Activated T-cell treated with anti-CD3 and anti-CD28 coated beads for 48 hours (primary cell): ENCODE results near the gene IMPDH2.

Experiments
- DNase-seq: peaks from one replicate; pipeline ENCODE4 v3.0.0-alpha.2; 2020; ENCODE audit warnings: low read depth

The IMPDH2 gene

GRCh38 chr3:49005998-49006397, 23.2 kb downstream of the IMPDH2 start:
- no peak for DNase-seq

- DNase-seq = no peak
Observed at GRCh38 chr3:49005303-49005680, 23.9 kb downstream of the IMPDH2 start.

GRCh38 chr3:49004352-49005302, 24.6 kb downstream of the IMPDH2 start:
- DNase-seq = no peak

- no peak for DNase-seq
Observed at GRCh38 chr3:49001155-49001554, 28.0 kb downstream of the IMPDH2 start.

DNA sequence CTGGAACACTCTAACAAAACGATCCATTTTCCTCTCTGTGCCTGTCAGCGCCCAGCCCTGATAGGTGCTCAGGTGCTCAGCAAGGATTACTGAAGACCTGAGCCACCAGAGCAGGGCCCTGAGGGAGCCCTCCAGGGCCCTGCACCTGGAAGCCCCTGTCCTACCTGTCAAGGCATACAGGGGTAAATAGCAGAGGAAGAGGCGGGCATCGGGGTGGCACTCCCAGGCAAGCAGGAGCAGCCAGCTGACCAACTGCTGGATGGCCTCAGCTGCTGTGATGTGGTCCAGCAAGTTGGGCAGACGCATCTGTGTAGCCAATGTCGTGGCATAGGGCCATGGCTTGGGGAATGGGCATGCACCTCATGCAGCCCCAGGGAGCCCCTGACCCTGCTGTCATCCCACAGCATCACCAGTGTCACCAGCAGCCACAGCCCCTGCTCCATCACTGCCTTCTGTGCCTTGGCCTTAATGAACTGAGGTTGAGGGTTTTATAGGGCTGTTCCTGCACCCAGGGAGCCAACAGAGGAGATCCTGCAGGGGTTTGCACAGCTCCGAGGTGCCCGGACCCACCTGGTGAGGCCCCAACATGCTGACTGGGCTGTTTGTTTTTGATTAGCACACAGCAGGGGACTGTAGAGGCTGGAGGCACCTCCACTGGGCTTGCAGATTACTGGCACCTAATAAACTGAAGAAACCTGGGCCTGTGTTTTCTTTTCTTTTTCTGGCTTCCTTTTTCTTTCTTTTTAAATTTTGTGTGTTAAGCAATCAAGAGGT, 29.9 kb downstream of the IMPDH2 start:
- no peak for DNase-seq

DNA sequence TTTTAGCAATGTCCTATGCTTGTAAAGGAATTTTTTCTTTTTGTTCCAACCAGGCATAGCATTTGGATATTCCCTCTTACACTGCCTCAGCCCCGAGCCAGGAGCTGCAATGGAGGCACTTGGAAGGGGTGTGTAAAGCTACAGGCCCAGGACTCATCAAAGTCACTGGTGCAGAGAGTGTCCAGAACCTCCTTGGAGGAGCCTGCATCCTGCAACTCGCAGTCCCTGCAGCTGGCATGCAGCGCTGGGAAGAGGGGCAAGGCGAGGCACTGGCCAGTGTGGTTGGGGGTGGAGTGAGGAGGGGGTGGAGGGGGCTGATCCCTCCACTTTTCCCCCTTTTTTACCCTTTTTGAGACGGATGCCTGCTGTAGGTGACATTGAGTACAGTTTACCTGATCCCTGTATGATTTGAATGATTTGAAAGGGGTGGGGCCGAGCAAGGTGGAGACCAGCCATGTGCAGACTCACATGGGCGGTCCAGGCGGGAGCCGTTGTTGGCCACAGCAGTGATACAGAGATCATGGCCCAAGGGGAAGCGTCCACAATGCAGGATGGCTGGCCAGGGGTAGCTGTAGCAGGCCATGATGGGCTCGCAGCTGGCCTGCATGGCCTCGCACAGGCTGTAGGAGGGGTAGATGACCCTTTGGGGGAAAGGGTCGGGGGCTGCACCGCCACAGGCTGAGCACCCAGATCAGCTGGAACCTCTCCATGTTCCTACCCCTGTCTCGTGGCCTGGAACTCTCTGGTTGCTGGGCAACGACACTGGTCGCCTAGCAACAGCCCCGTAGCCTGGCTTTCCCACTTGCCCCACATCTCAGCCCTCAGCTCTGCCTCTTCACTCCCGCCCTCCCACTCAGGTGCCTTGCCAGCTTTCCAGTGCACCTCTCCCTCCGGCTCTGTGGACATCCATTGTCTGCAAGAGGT, 31.2 kb downstream of the IMPDH2 start:
- no peak for DNase-seq

GRCh38 chr3:48997102-48997635, 32.0 kb downstream of the IMPDH2 start:
- DNase-seq = no peak

DNA sequence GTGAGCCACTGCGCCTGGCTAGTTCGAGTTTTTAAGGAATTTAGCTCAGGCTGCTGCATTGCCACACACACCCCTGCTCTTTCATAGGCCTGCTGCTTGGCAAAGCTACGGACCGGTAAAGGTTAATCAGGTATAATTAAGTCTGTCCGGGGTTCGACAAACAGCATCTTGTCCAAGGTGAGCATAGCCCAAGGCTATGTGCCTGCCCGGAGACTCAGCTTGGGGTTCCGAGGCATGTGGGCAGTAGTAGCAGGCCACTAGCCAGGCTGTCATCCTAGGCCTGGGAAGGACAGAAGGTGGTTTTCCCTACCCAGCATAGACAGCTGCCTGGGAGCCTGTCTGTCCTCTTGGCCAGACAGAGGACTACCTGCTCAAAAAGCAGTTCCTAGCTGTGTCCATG, 32.6 kb downstream of the IMPDH2 start:
- no peak for DNase-seq

DNA sequence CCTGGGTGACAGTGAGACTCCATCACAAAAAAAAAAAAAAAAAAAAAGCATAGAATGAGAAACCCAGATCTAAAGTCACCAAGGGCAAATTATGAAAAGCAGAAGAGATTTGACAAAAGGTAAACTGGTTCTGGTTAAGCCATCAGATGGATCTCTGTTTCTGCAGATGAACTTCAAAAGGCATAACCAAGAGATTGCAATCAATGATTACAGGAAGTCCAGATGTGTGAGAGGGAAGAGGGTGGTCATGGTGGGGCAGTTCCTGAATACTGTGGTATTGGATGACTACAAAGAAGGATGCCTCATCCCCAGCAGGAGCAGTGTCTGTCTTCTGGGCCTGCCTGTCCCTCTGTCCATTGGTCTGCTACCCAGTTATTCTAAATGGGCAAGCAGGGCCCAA, 35.4 kb downstream of the IMPDH2 start:
- DNase-seq = no peak

DNA sequence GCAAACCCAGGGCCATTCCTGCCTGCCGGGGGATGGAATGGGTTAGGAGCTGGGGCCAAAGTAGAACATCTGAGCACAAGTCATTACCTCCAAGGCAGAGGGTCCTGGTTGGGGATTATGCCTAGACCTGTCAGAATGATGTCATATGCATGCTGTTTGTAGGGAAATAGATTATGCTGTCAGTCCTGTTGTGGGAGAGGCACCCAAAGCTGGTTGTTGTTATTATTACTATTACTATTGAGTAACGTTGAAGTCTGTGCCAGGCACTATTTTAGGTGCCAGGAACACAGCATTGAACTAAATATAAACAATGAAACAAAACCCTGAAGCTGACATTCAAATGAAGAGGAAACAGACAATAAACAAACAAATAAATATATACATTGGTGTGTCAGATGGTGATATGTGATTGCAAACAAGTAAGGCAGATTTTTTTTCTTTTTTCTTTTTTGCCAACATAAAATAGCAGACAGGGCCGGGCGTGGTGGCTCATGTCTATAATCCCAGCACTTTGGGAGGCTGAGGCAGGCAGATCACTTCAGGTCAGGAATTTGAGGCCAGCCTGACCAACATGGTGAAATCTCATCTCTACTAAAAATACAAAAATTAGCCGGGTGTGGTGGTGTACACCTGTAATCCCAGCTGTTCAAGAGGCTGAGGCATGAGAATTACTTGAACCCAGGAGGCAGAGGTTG, 37.2 kb downstream of the IMPDH2 start:
- no peak for DNase-seq

DNA sequence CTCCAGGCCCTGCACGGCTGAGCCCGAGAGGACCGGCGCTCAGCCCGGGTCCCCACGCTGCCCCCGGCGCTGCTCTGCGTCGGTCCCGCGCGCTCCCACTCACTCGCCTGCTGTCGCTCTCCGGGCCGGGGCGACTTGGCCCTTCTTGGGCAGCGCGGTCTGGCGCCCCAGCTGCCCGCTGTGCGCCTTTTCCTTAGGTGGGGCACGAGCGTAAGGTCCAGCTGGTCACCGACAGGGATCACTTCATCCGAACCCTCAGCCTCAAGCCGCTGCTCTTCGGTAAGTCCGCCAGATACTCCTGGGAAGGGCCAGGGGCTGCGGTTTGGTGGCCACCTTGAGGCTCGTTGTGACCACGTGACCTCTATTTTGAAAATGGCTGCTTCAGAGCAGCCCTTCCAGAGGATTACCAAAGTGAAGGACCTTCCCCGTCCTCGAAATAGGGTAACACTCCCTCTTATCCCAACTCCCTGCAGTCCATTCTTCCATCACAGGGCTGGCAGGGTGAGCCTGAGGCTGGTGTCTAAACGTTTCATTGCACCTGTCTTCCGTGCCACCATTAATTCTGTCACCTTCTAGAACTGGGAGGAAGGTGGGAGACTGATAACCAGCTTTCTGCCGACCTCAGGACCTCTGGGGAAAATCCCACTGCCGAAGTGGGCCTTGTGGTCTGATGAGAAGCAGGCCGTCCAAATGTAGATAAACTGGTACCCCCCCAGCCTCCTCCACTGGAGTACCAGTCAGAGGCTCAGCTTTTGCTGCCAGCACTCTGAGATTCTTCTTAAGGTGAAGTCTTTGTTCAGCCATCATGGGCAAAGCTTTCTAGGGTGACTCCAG, 38.3 kb downstream of the IMPDH2 start:
- peak; percentile 26 for DNase-seq

GRCh38 chr3:48989796-48990635, 39.2 kb downstream of the IMPDH2 start, which contains the start of gene P4HTM:
TSS of gene P4HTM (plus strand) at chr3:48990241. CDS start at chr3:48990257, 16 bp downstream.
- peak; percentile 80 for DNase-seq

GRCh38 chr3:48989126-48989795, 39.9 kb downstream of the IMPDH2 start:
- DNase-seq = no peak

- no peak for DNase-seq
Observed at GRCh38 chr3:48985831-48986376, 43.3 kb downstream of the IMPDH2 start.

DNA sequence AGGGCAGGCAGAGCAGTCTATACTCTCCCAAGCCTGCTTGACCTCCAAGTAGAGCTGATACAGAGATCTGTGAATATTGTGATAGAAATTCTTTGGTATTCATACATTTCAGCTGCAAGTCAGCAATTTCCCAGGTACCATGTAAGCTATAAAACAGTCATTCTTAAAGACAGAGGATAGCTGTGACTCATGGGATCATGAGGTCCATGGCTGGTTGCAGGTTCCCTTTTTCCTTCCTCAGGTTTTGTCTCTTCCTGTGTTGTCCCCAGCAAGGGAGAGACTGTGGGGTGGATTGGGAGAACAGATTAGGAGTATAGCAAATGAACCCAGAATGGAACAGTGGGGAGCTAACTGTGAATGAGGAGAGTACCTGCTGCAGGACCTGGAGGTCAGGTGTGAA, 44.5 kb downstream of the IMPDH2 start:
- DNase-seq = no peak

DNA sequence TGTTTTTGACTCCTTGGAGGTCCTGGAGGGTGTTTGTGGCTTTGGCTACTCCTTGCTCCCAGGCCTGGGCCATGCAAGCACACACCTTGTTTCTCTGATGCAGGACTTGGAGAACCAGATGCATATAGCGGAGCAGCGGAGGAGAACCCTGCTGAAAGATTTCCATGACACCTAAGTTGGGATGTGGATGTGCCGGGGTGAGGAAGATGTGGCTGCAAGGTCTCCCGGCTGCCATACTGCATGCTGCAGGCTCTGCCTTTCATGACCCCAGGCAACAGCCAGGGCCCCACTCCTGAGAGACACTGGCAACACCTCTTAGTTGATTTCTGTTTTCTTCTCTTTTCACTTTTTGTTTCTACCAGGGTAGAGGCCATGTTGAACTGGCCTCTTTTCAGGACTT, 46.1 kb downstream of the IMPDH2 start:
- no peak for DNase-seq

DNA sequence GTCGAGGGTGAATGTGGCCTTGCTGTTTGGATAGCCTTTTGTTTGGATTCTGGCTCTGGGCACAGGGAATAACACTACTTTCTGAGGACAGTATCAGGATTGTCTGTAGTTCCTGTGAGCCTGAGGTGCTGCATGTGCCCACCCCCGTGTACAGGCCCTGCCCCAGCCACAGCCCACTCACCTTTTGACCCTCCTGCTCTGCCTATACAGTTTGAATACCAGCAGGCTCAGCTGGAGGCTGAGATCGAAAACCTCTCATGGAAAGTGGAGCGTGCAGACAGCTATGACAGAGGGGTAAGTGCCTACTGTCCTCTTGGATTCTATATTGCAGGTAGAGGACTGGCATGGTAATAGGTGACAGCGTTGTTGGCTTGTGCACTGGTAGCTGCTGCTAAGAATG, 46.5 kb downstream of the IMPDH2 start:
- DNase-seq = no peak

DNA sequence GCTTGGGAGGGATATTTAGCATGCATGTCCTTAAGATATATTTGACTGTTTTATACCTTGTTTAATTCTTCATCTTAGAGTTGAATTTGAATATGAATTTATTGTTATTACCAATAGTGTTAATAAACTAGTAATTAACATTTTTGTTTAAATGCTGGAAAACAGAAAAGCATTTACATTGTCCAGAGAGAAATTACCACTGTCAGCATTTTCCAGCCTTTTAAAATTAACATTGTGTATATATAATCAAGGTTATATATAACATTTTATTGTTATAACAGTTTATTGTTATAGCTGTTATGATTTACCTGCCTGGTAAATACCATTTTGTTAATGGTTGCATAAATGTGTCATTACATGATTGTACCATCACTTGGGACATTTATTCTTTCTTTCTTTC, 47.2 kb downstream of the IMPDH2 start:
- DNase-seq = no peak
